MM.1S (cell line): ENCODE results near the gene TTC34.

Experiments
- EZH2 ChIP-seq: fragments of 300-600 bp; sonication (generic); optimal IDR thresholded peaks from 2 replicates; pipeline ENCODE3; 2017; ENCODE audit warnings: low read depth, mild to moderate bottlenecking, antibody characterized with exemption, low read length, mixed read lengths
- EZH2phosphoT487 ChIP-seq: fragments of 300-600 bp; sonication (generic); IDR thresholded peaks from 2 replicates; pipeline ENCODE4 v1.6.1; 2018; ENCODE audit warnings: antibody characterized with exemption, low read length
- TF ChIP-seq, protein P1 (sequence below): fragments of 300-600 bp; sonication (generic); IDR thresholded peaks from 2 replicates; pipeline ENCODE4 v1.5.1; 2016; ENCODE audit warnings: antibody characterized with exemption, low read length, mixed read lengths

DNA sequence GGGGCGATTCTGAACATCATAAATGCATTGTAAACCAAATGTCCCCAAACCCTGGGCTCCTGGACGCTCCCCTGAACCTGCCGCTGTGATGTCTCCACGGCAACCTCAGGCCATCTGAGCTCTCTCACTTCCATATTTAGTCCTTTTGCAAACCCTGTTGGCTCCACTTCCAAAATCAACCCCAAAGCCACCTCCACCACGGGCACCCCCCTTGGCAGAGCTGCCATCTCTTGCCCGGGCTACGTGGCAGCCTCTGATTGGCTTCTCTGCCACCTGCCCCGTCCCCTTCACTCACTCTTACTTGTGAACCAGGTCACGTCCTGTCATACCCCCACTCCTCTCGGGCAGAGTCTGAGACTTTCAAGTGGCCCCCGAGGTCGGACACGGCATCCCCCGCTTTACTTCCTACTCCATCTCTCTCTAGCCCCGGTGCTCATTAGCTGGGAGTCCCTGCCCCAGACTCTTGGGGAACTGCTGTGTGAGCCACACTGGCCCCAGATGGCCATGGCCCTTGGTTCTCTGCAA lies 199.1 kb downstream of the TTC34 start:
- TF ChIP-seq EZH2phosphoT487 (no peak), EZH2 (no peak)
- TF ChIP-seq, protein P1, sequence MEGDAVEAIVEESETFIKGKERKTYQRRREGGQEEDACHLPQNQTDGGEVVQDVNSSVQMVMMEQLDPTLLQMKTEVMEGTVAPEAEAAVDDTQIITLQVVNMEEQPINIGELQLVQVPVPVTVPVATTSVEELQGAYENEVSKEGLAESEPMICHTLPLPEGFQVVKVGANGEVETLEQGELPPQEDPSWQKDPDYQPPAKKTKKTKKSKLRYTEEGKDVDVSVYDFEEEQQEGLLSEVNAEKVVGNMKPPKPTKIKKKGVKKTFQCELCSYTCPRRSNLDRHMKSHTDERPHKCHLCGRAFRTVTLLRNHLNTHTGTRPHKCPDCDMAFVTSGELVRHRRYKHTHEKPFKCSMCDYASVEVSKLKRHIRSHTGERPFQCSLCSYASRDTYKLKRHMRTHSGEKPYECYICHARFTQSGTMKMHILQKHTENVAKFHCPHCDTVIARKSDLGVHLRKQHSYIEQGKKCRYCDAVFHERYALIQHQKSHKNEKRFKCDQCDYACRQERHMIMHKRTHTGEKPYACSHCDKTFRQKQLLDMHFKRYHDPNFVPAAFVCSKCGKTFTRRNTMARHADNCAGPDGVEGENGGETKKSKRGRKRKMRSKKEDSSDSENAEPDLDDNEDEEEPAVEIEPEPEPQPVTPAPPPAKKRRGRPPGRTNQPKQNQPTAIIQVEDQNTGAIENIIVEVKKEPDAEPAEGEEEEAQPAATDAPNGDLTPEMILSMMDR, result no peak
